ENCODE results near the gene CTAGE1.
"Not testable (repeated sequence)": the region's sequence is repeated elsewhere in the genome, so short reads cannot be mapped to it uniquely, and the experiment has no call there.

The CTAGE1 gene

GRCh38 chr18:22417496-22418188, at the start of gene CTAGE1:
Gene CTAGE1, minus strand, starts transcription at chr18:22417915. Its CDS starts 104 bp downstream, at chr18:22417811.
- DNase-seq = no peak

GRCh38 chr18:22466608-22467395, 49.1 kb upstream of the CTAGE1 start:
- no peak for DNase-seq

- no peak for DNase-seq
These were observed 48.2 kb upstream of the CTAGE1 start for GRCh38 chr18:22465859-22466457.

- DNase-seq = no peak
These were observed 45.4 kb upstream of the CTAGE1 start for GRCh38 chr18:22463076-22463475.

GRCh38 chr18:22459491-22459890, 41.8 kb upstream of the CTAGE1 start:
- DNase-seq = no peak

- no peak for DNase-seq
These were observed 39.8 kb upstream of the CTAGE1 start for GRCh38 chr18:22457524-22457923.

GRCh38 chr18:22456547-22456946, 38.8 kb upstream of the CTAGE1 start:
- DNase-seq = no peak

- DNase-seq = no peak
These were observed 38.4 kb upstream of the CTAGE1 start for GRCh38 chr18:22456116-22456480.

- DNase-seq = no peak
These were observed 37.9 kb upstream of the CTAGE1 start for GRCh38 chr18:22455425-22456115.

- DNase-seq = no peak
These were observed 35.6 kb upstream of the CTAGE1 start for GRCh38 chr18:22453315-22453714.

- DNase-seq = no peak
These were observed 34.5 kb upstream of the CTAGE1 start for GRCh38 chr18:22452226-22452668.

- DNase-seq = no peak
These were observed 34.1 kb upstream of the CTAGE1 start for GRCh38 chr18:22451796-22452195.

- DNase-seq = not testable (repeated sequence)
These were observed 33.1 kb upstream of the CTAGE1 start for GRCh38 chr18:22450766-22451165.

- not testable (repeated sequence) for DNase-seq
These were observed 32.6 kb upstream of the CTAGE1 start for GRCh38 chr18:22450318-22450717.

- DNase-seq = not testable (repeated sequence)
These were observed 32.0 kb upstream of the CTAGE1 start for GRCh38 chr18:22449753-22450152.

GRCh38 chr18:22448238-22448637, 30.5 kb upstream of the CTAGE1 start:
- no peak for DNase-seq

GRCh38 chr18:22447792-22448191, 30.1 kb upstream of the CTAGE1 start:
- no peak for DNase-seq

- DNase-seq = no peak
These were observed 29.2 kb upstream of the CTAGE1 start for GRCh38 chr18:22446911-22447310.

- DNase-seq = no peak
These were observed 28.6 kb upstream of the CTAGE1 start for GRCh38 chr18:22446325-22446724.

- no peak for DNase-seq
These were observed 23.9 kb upstream of the CTAGE1 start for GRCh38 chr18:22441638-22442037.

- DNase-seq = no peak
These were observed 21.7 kb upstream of the CTAGE1 start for GRCh38 chr18:22439447-22439846.

- no peak for DNase-seq
These were observed 18.4 kb upstream of the CTAGE1 start for GRCh38 chr18:22436136-22436535.

- no peak for DNase-seq
These were observed 17.4 kb upstream of the CTAGE1 start for GRCh38 chr18:22434973-22435608.

Measured in NCI-H1105 treated with DMSO at 0.1 percent for 48 hours (cell line).